ENCODE results near the gene TEC. TPM values are rescaled to one million over a fixed set of nuclear protein-coding genes. Genes with fewer than 3 reads are reported as not detected.

The TEC gene
- total and polyA plus RNA-seq, 2 of the 8 experiments (the other 6 are each of a cell fraction or from before 2014, with no cell fraction given), result 0.73 to 1.8 TPM

- POLR2A ChIA-PET (ENCODE audit: partially characterized antibody), result no interaction called here
- H2BK5ac ChIP-seq (ENCODE audit: low read depth, low read length), result no peak overlapping the region
- no peak for TF ChIP-seq SP2 (IDR thresholded peaks at IDR 0.05; ENCODE audit: low read length)
- no peak for TF ChIP-seq CTBP2 (IDR thresholded peaks at IDR 0.05; ENCODE audit: borderline replicate concordance, insufficient read depth, insufficient read length, low read length)
- TF ChIP-seq SP1 (IDR thresholded peaks at IDR 0.05; ENCODE audit: low read depth, low read length), result no peak
- no peak for TF ChIP-seq ATF2 (IDR thresholded peaks at IDR 0.05; ENCODE audit: low read length)
- no peak for TF ChIP-seq RNF2 (IDR thresholded peaks at IDR 0.05; ENCODE audit: borderline replicate concordance, low read depth, low read length, missing control alignments, poor library complexity, severe bottlenecking)
- no peak for TF ChIP-seq CHD1 (IDR thresholded peaks at IDR 0.05; ENCODE audit: low read depth, low read length)
- TF ChIP-seq BCL11A (IDR thresholded peaks at IDR 0.05; ENCODE audit: low read depth in 2 of 2, low read length in 2 of 2), result no peak
- no peak for TF ChIP-seq EZH2 (IDR thresholded peaks at IDR 0.05; ENCODE audit: low read depth, low read length, severe bottlenecking)
- no peak for TF ChIP-seq MAX (IDR thresholded peaks at IDR 0.05)
- no peak for TF ChIP-seq TEAD4 (IDR thresholded peaks at IDR 0.05; ENCODE audit: low read depth, low read length)
These were observed 71.9 kb downstream of the TEC start for GRCh38 chr4:48197643-48198237.

More at GRCh38 chr4:48197643-48198237, 71.9 kb downstream of the TEC start:
- no peak overlapping the region for H3K4ac ChIP-seq (replicated peaks; ENCODE audit: insufficient read length, low read depth, low read length)
- no peak for FAIRE-seq
- H3K4me1 ChIP-seq (replicated peaks in 1 of 4; ENCODE audit: control insufficient read depth in 3 of 4, insufficient read depth in 4 of 4, low read length in 3 of 4), result no peaks in the 10 kb centered on the region
- H4K8ac ChIP-seq (ENCODE audit: extremely low read depth, insufficient read depth, low read length), result no peak overlapping the region
- H3K9me3 ChIP-seq (ENCODE audit: insufficient read depth in 2 of 2, low read depth in 1 of 2, low read length in 1 of 2), result no peaks in the 10 kb centered on the region
- H3K79me2 ChIP-seq (ENCODE audit: control insufficient read depth in 1 of 2, insufficient read depth in 2 of 2, low read length in 2 of 2), result no peaks in the 10 kb centered on the region
- no peaks in the 10 kb centered on the region for H3K79me1 ChIP-seq (ENCODE audit: low read depth, low read length)
- no peak overlapping the region for H3K14ac ChIP-seq (ENCODE audit: insufficient read length)
- H3K27me3 ChIP-seq (replicated peaks in 1 of 4; ENCODE audit: control insufficient read depth in 3 of 4, extremely low read depth in 1 of 4, insufficient read depth in 3 of 4, low read length in 3 of 4), result no peaks in the 10 kb centered on the region
- H4K20me1 ChIP-seq (replicated peaks in 1 of 2; ENCODE audit: control insufficient read depth in 1 of 2, insufficient read depth in 2 of 2, low read length in 2 of 2), result no peaks in the 10 kb centered on the region
- no peak overlapping the region for H2BK12ac ChIP-seq (ENCODE audit: low read depth, low read length)
- H3K23me2 ChIP-seq (ENCODE audit: low read depth, low read length), result no peaks in the 10 kb centered on the region; the same call in 1 of the 2 replicates
- H3K23ac ChIP-seq (ENCODE audit: insufficient read length), result no peak overlapping the region
- H2BK20ac ChIP-seq (ENCODE audit: low read length), result no peak overlapping the region
- H2AFZ ChIP-seq (ENCODE audit: low read length), result no peak overlapping the region
- CTCF ChIA-PET (ENCODE audit: partially characterized antibody), result interaction anchor here (1.0 to 1.2 kb wide), 2 partner anchors 34 to 89 kb away, joined by 3 read pairs; no protein-coding TSS in a partner anchor
- H3K36me3 ChIP-seq (ENCODE audit: control insufficient read depth in 2 of 4, insufficient read depth in 4 of 4, low read length in 3 of 4), result no peaks in the 10 kb centered on the region
- no peak overlapping the region for H4K5ac ChIP-seq (ENCODE audit: insufficient read length, low read depth, low read length)
- H3K4me2 ChIP-seq (ENCODE audit: insufficient read depth in 1 of 2, low read depth in 2 of 2, low read length in 2 of 2), result no peak overlapping the region
- no peak overlapping the region for H4K91ac ChIP-seq (replicated peaks; ENCODE audit: insufficient read length, low read length)
- DNase-seq (ENCODE audit: low read depth in 1 of 2, low spot score in 2 of 2), result no peak
- H3K56ac ChIP-seq (replicated peaks; ENCODE audit: insufficient read length, low read depth, low read length), result no peak overlapping the region
- H2BK15ac ChIP-seq (ENCODE audit: low read length), result no peak overlapping the region
- H2BK120ac ChIP-seq (replicated peaks; ENCODE audit: low read depth, low read length), result no peak overlapping the region
- H2AK5ac ChIP-seq (ENCODE audit: low read depth, low read length), result no peak overlapping the region
- no peak overlapping the region for H3K27ac ChIP-seq (ENCODE audit: low read depth, low read length)
- no peak overlapping the region for H3K18ac ChIP-seq (ENCODE audit: extremely low read depth, low read length)
- 100% methylated on average over 5 of the region's 5 CpGs; no CpG with 5 or more reads in 1 of the 2 experiments for WGBS, 2 experiments (ENCODE audit: extremely low coverage in 1 of 2, insufficient coverage in 1 of 2, insufficient read length in 1 of 2, insufficient replicate concordance in 2 of 2, low coverage in 1 of 2, low lambda C conversion rate in 2 of 2, missing lambda C conversion rate in 1 of 2)
- no peak overlapping the region for H3K4me3 ChIP-seq (ENCODE audit: extremely low read depth in 1 of 4, insufficient read depth in 2 of 4, low read depth in 3 of 4, low read length in 4 of 4)
- H3K9ac ChIP-seq (replicated peaks in 1 of 4; ENCODE audit: extremely low read depth in 1 of 4, low read depth in 3 of 4, low read length in 3 of 4), result no peak overlapping the region

Data from H1 (cell line).